Thyroid gland (tissue), 4 donors: ENCODE measurements around the gene C17orf78.

Source experiments
- POLR2A ChIP-seq, 2 donors: fragments of 450-650 bp; IDR thresholded peaks; one replicate each; pipeline ENCODE4 v1.6.1; 2017; ENCODE audit warnings: antibody characterized with exemption in 2 of 2, mild to moderate bottlenecking in 2 of 2, moderate library complexity in 1 of 2
- TF ChIP-seq, protein P1 (sequence below), 6 experiments: fragments of 200-600 bp in 3 of 6; fragments of 450-650 bp in 3 of 6; sonication (generic) in 3 of 6; IDR thresholded peaks; one replicate each; pipeline ENCODE4 v1.5.1; 2016 to 2019; ENCODE audit warnings: antibody characterized with exemption in 6 of 6, mild to moderate bottlenecking in 2 of 6, inconsistent platforms in 1 of 6, moderate library complexity in 1 of 6

DNA sequence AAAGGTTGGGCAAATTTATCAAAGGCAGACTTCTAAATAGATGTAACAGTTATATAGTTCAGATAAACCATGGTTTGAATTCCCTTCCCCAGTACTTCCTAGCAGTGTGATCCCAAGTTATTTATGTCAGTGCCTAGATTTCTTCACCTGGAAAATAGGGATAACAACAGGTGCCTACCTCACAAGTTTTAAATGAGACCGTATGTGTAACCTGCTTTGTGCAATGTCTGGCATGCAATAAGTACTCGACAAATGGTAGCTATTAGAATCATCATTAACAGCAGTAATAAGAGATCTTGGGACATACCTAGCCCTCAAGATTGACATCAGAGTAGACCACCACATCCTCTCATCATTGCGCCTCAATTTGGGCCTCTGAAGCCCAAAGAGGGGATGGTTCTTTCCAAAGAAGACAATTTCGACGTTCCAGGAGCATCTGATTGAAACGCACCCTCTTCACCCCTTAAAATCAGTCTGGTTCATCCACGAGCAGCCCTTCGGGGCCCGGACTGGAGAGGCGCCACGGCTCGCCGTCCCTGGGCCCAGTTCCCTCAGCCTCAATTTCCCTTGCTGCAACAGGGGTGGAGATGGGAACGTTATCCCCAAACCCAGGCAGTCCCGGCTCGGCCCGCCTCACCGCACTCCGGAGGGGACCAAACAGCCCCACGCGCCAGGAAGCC, 30.3 kb downstream of the C17orf78 start:
- TF ChIP-seq, protein P1, sequence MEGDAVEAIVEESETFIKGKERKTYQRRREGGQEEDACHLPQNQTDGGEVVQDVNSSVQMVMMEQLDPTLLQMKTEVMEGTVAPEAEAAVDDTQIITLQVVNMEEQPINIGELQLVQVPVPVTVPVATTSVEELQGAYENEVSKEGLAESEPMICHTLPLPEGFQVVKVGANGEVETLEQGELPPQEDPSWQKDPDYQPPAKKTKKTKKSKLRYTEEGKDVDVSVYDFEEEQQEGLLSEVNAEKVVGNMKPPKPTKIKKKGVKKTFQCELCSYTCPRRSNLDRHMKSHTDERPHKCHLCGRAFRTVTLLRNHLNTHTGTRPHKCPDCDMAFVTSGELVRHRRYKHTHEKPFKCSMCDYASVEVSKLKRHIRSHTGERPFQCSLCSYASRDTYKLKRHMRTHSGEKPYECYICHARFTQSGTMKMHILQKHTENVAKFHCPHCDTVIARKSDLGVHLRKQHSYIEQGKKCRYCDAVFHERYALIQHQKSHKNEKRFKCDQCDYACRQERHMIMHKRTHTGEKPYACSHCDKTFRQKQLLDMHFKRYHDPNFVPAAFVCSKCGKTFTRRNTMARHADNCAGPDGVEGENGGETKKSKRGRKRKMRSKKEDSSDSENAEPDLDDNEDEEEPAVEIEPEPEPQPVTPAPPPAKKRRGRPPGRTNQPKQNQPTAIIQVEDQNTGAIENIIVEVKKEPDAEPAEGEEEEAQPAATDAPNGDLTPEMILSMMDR (IDR thresholded peaks at IDR 0.05): no peak
- no peak for TF ChIP-seq POLR2A (IDR thresholded peaks at IDR 0.05)
